HG02885 (cell line): Measurements from ENCODE around the gene USP3.

Source experiments
- ATAC-seq: cut with Tn5 transposase; IDR thresholded peaks from one replicate; pipeline ENCODE4 v1.9.1; 2021; ENCODE audit warnings: mild to moderate bottlenecking; ENCODE audit not compliant: unreplicated experiment, poor library complexity

Gene USP3

DNA sequence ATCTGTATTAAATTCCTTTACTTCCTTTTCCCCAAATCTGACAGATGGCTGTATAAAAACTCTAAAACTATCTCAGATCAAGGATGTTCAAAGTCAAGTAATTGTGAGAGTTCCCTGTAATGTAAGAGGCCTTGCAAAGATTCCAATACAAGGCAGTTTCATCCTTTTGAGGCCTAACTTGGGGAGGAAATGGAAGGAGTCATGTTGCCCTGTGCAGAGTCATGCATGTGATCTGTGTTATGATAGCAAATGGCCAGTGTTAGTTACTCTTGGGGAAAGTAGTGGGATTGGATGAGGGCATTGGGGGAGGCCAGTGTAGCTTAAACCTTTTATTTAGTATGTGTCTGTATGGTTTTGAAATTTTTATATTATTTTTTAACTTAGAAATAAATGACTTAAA is 69.1 kb downstream of the USP3 start:
- no peak for ATAC-seq

DNA sequence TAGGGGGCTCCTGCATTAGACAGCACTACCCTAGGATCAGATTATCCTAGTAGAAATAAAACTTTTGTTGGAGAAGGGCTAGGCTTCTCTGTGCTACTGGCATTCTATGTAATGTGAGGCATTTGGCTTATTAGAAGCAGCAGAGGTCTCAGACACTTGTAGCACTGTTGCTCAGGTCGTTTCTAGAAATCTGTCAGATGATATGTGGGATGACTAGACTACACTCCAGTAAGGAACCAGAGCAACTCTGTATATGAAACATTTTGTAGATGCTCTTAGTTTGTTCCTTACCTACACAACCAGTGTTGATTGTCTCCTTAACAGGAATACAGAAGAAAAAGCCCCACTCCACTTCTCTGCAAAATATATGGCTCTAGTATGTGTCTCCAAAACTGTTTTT is 70.9 kb downstream of the USP3 start:
- no peak for ATAC-seq

DNA sequence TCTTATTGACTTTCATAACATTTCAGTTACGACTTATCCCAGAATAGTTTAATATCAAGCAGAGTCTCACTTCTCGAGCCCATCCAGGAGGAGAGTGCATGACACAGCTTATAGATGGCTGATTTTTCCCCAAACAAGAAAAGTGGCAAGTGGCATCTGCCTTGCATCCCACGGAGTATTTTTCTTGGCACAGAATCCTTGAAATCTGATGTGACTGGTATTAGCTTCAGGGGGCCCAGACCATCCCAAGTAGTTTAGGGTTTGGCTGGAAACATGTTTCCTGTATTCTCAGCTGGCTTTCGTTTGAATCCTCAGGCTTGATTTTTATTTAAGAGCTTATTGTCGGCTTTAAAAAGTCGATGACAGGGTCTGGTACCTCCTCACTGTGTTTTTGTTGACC is 72.0 kb downstream of the USP3 start:
- no peak for ATAC-seq

DNA sequence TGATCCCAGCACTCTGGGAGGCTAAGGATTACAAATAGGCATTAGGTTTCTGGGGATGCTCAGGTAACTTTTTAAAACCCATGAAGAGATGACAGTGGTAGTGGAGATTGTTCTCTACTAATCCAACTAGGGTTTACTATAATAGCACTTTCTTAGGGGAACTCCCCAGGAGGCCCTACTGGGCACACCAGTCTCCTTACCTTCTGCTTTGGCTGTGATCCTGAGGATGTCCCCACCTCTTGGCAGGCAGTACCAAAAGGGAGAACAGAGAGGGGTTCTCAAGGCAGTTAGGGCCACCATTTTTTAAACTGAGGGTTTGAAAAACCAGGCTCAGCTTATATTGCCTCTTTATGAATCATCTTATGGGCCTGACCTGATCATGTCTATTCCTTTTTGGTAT is 77.8 kb downstream of the USP3 start:
- no peak for ATAC-seq

DNA sequence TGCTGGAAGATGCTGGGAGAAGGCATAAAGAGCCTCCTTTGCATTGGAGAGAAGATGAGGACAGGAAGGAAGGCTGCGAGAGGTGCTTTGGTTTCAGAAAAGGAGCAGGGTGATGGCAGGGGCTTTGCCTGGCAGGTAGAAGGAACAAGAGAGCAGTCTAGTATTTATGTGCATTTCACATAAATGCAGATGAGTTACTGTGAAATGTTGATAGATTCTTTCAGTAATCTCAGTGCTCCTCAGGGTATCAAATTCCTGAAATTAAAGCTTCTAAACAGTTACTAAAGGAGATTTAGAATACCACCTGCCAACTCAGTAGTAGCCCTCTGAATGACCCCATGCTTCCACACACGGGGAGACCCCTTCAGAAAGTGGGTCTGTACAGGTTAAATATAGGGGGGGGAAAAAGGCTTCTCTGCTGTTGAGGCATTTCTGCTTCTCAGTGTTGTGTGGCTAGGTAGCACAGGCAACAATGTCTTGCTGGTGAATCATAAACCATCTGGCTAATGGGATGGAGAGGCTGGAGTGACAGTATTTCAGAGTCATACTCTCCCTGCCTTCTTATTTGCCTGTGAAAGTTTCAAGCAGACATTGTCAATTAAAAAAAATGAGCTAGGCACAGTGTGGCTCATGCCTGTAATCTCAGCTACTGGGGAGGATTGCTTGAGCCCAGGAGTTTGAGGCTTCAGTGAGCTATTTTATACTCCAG is 78.5 kb downstream of the USP3 start:
- no peak for ATAC-seq

DNA sequence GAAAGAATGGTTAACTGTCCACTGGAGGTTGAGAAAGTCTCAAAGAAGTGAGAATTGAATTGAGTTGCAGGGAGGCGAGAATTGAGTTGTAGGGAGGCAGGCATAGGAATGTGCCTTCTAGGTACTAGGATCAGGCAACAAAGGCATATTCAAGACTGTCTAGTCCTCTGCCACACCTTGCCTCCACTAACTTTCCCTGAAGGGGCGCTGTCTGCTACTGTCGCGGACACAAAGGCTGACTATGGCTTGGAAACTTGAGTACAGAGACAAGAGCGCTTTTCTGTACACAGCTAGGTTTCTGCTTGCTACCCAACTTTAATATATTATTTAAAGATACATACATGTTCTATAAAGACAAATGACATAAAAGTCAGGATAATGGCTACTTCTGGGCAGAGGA is 82.4 kb downstream of the USP3 start:
- no peak for ATAC-seq

DNA sequence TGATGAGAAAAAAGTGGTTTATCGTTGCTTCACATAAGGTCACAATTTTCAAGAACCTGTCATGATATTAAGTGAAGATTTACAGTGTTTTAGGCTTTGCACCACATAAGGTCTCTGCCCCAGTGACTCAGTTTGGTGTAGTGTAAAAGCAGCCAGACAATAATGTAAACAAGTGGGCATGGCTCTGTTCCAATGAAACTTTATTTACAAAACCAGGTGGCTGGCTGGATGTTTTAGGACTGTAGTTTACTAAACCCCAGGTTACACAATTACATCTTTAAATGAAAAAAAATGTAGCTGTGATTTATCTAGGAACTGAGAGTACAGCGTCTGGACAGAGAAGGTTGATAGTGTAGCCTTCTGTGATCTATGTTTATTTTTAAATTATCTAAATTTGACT is 83.1 kb downstream of the USP3 start:
- no peak for ATAC-seq

DNA sequence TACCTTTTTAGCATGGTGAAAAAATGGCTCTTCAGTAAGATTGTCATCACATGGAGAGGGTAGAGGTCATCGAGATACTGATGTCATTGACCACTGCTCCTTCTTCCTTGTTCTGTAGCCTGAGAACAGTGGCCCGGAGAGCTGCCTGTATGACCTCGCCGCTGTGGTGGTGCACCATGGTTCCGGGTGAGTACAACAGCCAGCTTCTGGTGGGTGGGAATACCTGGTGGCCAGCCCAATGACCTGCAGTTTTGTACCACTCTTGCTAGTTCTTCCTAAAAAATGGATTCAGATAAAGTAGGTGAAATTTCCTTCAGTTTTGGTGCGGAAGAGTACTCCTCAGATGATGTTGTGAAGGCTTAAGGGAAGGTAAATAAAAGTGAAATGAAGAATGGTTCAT is 84.4 kb downstream of the USP3 start:
- ATAC-seq, result no peak

DNA sequence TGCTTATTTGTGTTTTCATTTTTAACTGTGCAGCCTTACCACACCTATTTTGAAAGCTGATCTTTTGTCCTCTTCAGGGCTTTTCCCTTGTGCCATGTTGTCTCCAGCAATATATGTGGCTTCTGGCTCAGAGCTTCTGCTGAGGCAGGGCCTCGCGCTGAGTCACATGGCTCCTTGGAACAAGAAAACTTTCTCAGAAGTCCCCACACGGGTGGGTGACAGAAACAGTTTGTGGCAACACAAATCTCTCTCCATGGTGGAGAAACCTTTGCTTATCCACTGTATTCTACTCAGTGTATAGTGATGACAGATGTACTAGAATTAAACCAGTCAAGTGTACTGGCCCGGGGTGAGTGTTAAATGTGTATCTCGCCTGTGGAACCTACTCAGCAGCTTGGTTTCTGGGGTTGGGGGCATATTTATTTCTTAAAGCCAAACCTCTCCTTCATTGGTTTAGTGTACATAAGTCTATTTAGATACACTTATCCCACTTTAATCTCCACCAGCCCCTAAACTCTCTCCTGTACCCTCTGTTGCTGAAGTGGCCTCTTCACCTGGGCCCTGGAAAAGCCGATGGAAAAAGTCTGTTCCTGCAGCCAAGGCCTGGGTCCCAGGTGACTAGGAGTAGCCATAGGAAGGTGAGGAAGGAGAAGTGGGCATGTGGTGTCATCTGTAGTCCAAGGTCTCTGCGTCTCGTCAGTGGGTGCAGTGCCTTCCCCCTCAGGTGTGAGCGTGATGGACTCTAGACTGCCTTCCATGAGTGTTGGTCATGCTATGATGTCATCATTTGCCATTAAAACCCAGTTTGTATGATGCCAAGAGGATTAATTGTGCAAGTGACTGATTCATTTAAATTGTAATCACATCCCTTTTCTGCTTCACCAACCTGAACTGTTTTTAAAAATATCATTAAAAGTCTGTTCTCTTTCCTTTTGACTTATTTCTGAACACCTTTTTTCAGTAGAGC is 89.6 kb downstream of the USP3 start:
- ATAC-seq, result no peak

DNA sequence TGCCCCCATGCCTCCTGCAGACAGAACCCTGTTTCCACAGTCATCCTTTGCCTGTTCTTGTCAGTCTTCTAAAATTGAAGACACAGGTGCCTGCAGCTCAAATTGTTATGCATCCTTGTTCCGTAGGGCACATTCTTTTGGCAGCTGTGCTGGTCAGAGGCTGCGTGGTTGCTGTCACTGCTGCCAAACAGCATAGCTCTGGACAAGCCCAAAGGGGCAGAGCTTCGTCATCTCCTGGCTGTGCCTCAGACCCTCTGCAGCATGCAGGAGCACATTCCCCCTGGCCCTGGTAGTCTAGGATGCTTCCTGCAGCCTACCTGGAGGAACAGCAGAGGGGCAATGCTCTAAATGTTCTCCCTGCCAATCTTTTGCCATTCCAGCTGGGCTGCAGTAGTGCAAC is 90.7 kb downstream of the USP3 start:
- ATAC-seq, result no peak

DNA sequence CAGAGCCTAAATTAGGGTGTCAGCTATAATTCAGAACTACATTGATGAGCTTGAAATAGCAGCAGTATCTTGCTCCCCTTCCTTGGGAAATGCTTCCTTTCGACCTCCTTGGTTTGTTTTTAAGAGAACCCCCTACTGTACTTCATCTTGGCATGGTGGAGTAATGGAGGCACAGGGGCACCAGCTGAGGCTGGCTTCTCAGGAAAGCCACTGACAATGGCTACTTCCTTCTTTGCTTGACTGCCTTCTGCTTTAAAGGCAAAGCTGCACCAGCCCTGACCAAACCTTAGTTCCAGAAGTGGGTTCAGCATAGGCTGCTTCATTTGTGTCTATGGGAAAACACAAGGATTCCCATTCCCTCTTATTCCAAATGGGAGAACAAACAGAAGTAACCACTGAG is 91.3 kb downstream of the USP3 start:
- no peak for ATAC-seq

DNA sequence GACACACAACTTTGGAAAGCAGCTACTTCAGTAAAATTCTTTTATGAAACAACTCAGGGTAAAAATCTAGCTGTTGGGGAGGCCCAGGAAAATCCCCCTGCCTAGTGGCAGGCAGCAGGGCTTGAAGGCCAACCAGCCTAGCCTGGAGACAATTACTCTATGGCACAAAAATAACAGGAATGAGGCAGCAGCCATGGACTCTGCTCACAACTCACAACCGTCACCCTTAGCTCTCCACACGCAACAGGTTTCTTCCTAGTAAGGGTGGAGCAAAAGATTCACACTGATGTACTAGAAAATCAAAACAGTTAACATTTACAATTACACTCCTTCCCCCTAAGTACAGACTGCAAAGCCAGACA is 92.3 kb downstream of the USP3 start:
- ATAC-seq, result no peak

DNA sequence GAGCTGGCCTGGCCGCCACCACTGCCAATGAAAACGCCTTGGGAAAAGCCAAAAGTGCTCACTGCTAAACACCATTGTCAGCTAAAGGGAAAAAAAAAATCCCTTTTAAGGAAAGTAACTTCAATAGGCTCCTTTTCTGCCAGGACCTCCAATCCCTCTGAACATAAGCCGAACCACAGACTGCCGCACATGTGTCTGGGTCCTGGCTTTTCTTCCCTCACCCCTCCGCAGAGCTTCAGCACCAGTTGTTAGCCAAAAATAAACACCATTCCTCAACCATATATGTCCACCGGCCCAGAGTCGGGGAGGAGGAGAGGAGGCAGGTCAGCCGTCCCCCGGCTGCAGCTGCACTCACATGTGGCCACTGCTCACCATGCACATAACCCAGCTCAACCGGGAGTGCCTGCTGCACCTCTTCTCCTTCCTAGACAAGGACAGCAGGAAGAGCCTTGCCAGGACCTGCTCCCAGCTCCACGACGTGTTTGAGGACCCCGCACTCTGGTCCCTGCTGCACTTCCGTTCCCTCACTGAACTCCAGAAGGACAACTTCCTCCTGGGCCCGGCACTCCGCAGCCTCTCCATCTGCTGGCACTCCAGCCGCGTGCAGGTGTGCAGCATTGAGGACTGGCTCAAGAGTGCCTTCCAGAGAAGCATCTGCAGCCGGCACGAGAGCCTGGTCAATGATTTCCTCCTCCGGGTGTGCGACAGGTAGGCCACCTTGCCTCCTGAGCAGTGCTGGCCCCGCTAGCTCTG is 92.8 kb downstream of the USP3 start, which contains the start of gene FBXL22:
TSS of gene FBXL22 (plus strand) at position 350 of the 753 bp plus-strand sequence. CDS start at position 356, 6 bp downstream.
- ATAC-seq, result no peak

DNA sequence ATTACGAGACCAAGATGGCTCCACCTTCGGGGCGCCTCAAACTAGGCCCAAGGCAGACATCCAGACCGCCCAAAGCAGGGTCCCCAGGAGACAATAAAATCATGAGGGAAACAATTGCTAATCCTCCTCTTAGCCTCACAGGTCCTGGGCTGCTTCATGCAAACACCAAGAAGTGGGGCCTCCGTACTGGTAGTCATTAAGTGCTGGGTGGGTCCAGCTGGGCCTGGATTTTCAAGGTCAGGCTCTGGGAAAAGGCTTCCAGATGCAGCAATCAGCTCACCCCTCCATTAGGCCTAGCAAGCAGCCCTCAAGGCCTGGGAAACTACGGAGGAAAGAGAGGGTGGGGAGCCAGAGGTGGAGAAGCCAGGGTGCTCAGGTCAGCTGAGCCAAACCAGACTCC is 93.4 kb downstream of the USP3 start:
- no peak for ATAC-seq

DNA sequence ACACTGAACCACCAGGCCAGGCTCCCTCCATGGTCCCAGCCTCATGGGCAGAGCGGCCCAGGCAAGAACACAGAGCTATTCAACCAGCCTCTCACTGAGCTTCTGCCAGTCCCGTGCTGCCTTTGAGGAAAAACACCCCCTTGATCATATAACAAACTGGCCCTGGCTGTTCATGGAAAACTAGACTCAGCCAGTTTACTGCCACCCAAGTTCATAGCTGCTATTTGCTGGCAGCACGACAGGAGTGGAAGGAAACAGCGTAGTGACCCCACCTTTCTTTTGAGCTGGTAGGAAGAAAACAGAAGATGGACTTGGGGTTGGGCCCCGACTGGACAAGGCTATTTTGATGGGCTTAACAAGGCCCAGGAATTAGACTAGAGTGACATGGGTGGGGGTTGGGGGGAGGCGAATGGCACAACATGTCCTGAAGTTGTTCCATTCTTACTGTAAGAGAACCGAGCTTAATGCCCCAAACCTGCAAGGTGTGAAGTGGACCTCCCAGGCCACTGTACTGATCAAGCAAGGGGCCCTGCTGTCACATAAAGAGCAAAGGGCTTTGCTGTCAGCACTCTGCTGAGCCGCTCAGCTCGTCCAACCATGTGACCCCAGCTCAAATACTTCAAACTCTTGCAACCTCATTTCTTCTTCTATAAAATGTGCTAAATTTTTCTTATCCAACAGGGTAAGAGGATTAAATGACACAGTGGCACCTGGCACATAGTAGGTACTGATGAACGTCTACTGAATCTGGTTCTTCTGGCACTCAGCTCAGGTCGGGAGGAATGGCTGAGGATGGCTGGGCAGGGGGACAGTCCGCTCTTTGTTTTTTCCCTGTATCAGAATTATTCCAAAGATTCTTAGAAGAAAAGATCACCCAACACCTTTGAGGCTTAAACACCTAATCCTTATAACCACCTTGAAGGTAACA is 94.3 kb downstream of the USP3 start:
- no peak for ATAC-seq

DNA sequence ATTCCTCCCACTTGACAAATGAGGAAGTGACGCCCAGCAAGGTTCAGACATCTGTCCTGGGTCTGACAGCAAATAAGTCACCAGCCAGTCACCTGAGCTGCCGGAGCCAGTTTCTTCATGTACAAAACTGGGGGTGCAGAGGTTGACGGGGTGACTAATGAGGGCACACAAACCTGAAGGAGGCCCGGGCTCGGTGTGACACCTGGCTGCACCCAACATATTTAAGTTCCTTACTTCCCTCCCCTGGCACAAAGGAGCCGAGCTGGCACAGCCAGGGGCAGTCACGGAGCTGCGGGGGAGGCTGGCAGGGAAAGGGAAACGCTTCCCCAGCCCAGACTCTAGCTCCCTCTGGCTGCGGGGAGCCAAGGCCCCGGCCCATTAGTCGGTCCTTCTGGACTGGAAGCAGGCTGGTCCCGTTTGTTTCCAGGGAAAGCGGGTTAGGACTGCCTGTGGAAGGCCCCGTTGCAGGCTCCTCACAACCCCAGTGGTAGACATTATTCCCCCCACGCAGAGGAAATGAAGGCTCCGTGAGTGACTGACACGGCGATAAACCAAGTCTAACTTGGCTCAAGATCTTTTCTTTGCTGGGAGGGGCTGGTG is 95.1 kb downstream of the USP3 start:
- ATAC-seq, result no peak

DNA sequence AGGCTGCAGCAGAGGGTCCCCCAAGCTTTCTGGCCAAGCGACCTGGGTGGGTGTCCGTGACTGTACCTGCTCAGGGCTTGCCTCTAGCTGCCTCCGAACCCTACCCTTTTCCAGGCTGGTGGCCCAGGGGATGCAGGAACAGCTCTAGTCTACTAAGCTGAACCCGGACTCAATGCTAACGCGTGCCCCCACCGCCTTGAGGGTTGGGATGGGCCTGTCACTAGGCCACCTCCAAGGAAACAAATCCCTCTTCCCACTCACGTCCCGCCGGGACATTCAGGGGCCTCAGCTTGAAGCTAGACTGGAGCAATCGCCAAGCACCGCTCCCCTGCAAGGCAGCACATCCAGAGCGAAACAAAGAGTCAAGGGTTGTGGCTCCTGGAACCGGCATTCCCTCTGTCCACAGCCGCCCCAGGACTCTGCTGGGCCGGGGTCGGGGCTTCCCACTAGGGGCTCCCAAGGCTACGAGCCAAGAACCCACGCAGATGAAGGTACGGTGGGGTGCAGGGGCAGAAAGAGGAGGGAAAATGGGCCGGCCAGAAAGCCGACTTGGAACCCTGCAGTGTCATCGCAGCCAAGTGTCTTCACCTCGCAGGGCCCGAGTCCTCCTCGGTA is 95.7 kb downstream of the USP3 start:
- ATAC-seq, result peak; percentile 5

DNA sequence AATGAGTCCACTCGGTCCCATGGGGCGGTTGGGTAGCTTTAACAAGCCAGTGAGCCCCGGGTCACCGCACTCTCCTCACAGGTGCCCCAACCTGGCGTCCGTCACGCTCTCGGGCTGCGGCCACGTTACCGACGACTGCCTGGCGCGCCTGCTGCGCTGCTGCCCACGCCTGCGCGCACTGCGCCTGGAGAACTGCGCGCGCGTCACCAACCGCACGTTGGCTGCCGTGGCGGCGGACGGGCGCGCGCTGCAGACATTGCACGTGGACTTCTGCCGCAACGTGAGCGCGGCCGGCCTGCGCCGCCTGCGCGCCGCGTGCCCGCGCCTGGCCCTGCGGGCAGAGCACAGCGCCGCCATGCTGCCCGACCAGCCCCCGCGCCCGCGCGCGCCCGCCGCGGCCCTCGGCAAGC is 96.2 kb downstream of the USP3 start:
- ATAC-seq, result peak; percentile 83
